GM21529 (cell line): ENCODE results near the gene VAMP7.
"Not testable (repeated sequence)": the region's sequence is repeated elsewhere in the genome, so short reads cannot be mapped to it uniquely, and the experiment has no call there.

Experiments
- ATAC-seq: cut with Tn5 transposase; IDR thresholded peaks from one replicate; pipeline ENCODE4 v1.9.1; 2021; ENCODE audit not compliant: unreplicated experiment

Gene VAMP7

GRCh38 chrX:155881158-155881993 lies at the start of gene VAMP7:
TSS of gene VAMP7 (plus strand) at chrX:155881345. CDS start at chrX:155889467, 8,122 bp downstream.
- peak; percentile 96 for ATAC-seq

- no peak for ATAC-seq
Measured at GRCh38 chrX:155841232-155841631, 39.9 kb upstream of the VAMP7 start.

DNA sequence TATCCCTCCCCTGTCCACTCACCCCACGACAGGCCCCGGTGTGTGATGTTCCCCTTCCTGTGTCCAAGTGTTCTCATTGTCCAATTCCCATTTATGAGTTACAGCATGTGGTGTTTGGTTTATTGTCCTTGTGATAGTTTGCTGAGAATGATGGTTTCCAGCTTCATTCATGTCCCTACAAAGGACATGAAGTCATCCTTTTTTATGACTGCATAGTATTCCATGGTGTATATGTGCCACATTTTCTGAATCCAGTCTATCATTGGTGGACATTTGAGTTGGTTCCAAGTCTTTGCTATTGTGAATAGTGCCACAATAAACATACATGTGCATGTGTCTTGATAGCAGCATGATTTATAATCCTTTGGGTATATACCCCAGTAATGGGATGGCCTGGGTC lies 29.4 kb upstream of the VAMP7 start:
- ATAC-seq: not testable (repeated sequence)

DNA sequence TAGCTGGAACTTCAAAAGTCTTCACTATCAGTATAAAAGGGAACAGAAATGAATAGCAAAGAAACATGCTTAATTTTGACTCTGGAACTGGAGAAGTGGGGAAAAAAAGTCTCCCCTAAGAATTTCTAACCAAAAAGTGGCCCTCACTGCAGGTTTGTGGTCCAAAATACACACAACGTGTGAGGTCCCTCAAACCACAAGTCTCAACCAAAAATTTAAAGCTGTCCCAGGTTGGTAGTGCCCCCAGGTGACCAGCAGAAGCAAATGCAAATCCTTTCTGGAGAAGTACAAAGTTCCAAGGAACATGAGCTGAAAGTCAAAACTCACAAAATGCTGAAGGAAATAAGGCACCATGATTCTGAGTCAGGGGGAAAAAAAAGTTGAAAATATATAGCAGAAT lies 23.6 kb upstream of the VAMP7 start:
- ATAC-seq: no peak

DNA sequence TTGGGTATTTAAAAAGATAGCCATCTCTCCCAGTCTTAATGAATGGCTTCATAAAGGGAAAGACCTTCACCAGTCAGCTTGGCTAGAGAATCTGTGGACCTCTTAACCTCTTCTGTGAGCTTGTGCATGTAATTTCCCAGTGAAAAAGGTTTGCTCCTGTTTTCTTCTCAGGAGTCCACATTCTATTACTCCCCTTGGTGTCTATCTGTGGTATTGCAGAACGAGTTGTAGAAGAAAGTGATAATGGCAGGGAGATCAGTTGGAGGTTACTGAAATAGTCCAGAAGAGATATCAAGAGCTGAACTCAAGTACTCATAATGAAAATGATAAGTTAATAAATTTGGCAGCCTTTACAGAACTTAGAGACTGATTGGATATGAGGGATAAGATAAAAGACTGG lies 16.5 kb upstream of the VAMP7 start:
- no peak for ATAC-seq

DNA sequence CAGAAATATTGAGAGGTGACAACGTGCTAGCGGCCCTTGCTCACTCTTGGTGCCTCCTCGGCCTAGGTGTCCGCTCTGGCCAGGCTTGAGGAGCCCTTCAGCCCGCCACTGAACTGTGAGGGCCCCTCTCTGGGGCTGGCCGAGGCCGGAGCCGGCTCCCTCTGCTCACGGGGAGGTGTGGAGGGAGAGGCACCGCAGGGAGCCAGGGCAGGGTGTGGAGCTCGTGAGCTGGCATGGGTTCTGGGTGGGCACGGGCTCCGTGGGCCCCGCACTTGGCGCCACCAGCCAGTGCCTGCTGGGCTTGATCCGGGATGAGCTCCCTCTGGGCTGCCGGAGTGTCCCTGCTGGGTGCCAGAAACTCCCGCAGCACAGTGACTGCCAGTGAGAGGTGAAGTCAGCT lies 16.0 kb upstream of the VAMP7 start:
- no peak for ATAC-seq

DNA sequence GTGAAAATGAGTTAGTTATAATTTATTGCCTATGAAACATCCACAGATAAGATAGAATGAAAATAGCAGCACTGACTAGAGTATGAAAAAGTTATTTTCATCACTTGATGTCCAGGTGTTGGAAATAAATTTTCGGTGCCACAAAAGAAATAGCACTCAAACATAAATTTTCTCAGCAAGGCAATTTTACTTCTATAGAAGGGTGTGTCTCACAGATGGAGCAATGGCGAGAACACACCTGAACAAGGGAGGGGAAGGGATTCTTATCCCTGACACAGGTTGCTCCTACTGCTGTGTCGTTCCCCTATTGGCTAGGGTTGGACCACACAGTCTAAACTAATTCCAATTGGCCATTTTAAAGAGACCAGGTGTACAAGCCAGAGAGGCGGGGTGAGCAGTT lies 13.3 kb upstream of the VAMP7 start:
- no peak for ATAC-seq

DNA sequence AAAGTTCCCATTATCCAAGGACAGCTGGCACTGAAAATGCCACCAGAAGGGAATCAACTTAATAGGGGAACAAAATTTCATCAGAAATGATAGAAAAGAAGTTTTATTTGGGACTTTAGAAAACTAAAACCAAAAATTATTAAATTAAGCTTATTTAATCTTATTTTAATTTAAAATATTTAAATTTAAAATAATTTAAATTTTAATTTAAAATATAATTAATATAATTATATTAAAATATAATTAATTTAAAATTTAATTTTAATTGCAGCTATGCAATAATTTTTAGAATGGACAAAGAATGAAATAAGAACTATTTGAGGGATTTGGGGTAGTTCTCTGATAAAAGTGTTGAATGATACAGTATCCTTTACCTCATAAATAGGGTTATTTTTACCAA lies 10.2 kb upstream of the VAMP7 start:
- no peak for ATAC-seq

GRCh38 chrX:155871934-155872333 lies 9.2 kb upstream of the VAMP7 start:
- no peak for ATAC-seq

- ATAC-seq: no peak
Measured at GRCh38 chrX:155873188-155873587, 8.0 kb upstream of the VAMP7 start.

DNA sequence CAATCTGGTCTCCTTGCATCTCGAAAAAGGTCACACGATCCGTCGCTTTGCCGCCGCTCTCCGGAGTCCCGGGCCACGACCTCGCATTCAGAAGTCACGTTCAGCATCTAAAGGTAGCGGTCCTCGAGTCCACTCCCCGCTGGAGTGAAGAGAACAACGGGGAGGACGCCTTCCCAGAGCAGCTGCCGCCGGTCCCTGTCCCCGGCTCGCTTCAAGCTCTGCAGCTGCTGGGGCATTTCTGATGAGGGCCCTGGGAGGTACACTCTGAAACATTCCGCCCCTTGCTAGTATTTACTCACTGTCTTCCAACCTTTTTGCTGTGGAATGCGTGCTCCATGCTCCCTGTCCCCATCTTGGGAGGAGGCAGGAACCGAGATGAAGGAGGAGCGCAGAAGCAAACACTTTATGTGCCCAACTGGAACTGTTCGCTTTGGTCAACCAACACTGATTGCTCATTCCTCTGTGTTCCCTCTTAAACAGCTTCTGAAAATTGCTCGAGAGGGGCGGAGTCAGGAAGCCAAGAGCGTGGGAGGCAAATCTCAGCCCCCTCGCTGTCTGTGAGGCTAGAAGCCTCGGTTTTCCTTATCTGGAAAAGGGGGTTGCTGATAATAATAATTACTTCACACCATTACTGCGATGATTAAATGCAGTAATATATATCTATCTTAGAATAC lies 6.4 kb upstream of the VAMP7 start:
- no peak for ATAC-seq

GRCh38 chrX:155876704-155877103 lies 4.4 kb upstream of the VAMP7 start:
- ATAC-seq: no peak

GRCh38 chrX:155877288-155877687 lies 3.9 kb upstream of the VAMP7 start:
- ATAC-seq: no peak

DNA sequence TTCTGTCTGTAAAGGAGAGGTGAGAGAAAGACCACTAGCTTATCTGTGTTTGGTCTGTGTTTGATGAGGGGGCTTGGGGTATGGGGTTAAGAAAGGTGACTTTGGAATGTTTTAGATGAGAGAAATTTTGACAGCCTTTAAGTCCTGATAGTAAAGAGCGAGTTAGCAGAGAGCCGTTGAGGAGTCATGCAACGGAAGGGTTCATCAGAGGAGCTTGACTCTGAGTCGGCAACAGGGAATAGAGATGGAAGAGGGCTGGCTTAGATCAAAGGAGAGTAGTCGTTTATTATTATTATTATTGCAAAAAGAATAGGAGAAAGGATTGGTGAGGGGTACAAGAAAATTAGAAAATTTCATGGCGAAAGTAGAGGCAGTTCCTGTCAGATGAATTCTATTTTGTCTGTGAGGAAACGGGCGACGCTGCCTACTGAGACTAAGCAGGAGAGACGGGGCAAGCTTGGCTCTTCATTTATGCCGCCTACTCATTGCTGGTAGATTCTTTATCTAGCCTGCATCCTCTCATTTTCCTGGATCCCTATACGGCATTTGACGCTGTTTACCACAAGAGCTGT lies 473 bp upstream of the VAMP7 start:
- ATAC-seq: no peak

- ATAC-seq: no peak
Measured at GRCh38 chrX:155886409-155886808, 5.3 kb downstream of the VAMP7 start.

- no peak for ATAC-seq
Measured at GRCh38 chrX:155888139-155888538, 7.0 kb downstream of the VAMP7 start.

GRCh38 chrX:155889328-155889727 lies 8.2 kb downstream of the VAMP7 start:
- ATAC-seq: no peak

- no peak for ATAC-seq
Measured at GRCh38 chrX:155891446-155892210, 10.5 kb downstream of the VAMP7 start.

DNA sequence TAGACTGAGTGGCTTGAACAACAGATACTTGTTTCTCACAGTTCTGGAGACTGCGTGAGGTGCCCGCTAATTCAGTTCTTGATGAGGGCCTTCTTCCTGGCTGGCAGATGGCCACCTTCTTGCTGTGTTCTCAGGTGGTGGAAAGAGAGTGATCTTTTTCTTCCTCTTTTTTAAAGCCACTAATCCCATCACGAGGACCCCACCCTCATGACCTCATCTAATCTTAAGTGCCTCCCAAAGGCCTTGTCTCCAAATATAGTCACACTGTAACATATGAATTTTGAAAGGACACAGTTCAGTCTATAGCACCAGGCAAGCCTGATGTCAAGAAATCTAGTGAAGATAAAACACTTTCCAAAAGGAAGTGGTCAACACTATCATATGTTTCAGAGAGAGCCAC lies 12.4 kb downstream of the VAMP7 start:
- ATAC-seq: no peak

DNA sequence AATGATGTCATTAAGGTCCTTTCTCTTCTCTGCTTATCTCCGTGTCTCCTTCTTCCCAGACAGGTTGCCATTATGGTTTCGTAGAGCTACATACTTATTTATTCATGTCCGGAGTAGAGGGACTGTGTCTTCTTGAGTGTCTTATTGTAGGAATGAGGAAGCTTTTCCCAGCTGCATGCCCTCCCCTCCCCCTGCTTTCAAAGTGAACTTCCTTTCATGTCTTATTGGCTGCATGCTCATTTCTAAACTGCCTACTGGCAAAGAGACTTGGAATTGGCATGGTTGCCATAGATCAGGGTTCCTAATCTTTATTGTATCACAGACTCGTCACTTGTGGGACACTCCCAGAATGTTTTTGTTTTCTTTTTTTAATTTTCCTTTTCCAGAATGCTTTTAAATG lies 15.4 kb downstream of the VAMP7 start:
- ATAC-seq: no peak

- ATAC-seq: no peak
Measured at GRCh38 chrX:155899366-155899765, 18.2 kb downstream of the VAMP7 start.
